ENCODE measurements around the gene PTPRT.

Gene PTPRT

GRCh38 chr20:43123180-43123579, 66.5 kb downstream of the PTPRT start:
- Mint-ChIP-seq H3K27me3 (no peaks in the 10 kb centered on the region), H3K27ac (no peak overlapping the region), H3K36me3 (ENCODE audit: low read depth) (no peaks in the 10 kb centered on the region), H3K4me1 (ENCODE audit: low read depth) (no peaks in the 10 kb centered on the region), H3K9me3 (no peaks in the 10 kb centered on the region), H3K4me3 (no peak overlapping the region)
- intact Hi-C loops (cut with micrococcal nuclease), result no loop called here

GRCh38 chr20:43119720-43120119, 70.0 kb downstream of the PTPRT start:
- Mint-ChIP-seq H3K27me3 (no peaks in the 10 kb centered on the region), H3K4me3 (no peak overlapping the region), H3K9me3 (no peaks in the 10 kb centered on the region), H3K4me1 (ENCODE audit: low read depth) (no peaks in the 10 kb centered on the region), H3K27ac (no peak overlapping the region), H3K36me3 (ENCODE audit: low read depth) (no peaks in the 10 kb centered on the region)
- intact Hi-C loops (cut with micrococcal nuclease), result no loop called here

GRCh38 chr20:43102394-43102793, 87.3 kb downstream of the PTPRT start:
- Mint-ChIP-seq H3K4me3 (no peak overlapping the region), H3K27me3 (no peaks in the 10 kb centered on the region), H3K27ac (no peak overlapping the region), H3K36me3 (ENCODE audit: low read depth) (no peaks in the 10 kb centered on the region), H3K9me3 (no peaks in the 10 kb centered on the region), H3K4me1 (ENCODE audit: low read depth) (no peaks in the 10 kb centered on the region)
- intact Hi-C loops (cut with micrococcal nuclease), result no loop called here

- H3K4me1 Mint-ChIP-seq (ENCODE audit: low read depth), result no peaks in the 10 kb centered on the region
- H3K9me3 Mint-ChIP-seq, result peaks cover 22% of the 10 kb centered on the region
- no peaks in the 10 kb centered on the region for H3K36me3 Mint-ChIP-seq (ENCODE audit: low read depth)
- intact Hi-C loops (cut with micrococcal nuclease), result no loop called here
- H3K27ac Mint-ChIP-seq, result no peak overlapping the region
- H3K27me3 Mint-ChIP-seq, result no peaks in the 10 kb centered on the region
- no peak overlapping the region for H3K4me3 Mint-ChIP-seq
These were observed 92.8 kb downstream of the PTPRT start for GRCh38 chr20:43096931-43097260.

GRCh38 chr20:43096126-43096930, 93.4 kb downstream of the PTPRT start:
- Mint-ChIP-seq H3K27me3 (no peaks in the 10 kb centered on the region), H3K27ac (no peak overlapping the region), H3K36me3 (ENCODE audit: low read depth) (no peaks in the 10 kb centered on the region), H3K4me3 (no peak overlapping the region), H3K4me1 (ENCODE audit: low read depth) (no peaks in the 10 kb centered on the region), H3K9me3 (peaks cover 27% of the 10 kb centered on the region)
- intact Hi-C loops (cut with micrococcal nuclease), result no loop called here

GRCh38 chr20:43095034-43095433, 94.7 kb downstream of the PTPRT start:
- Mint-ChIP-seq H3K4me3 (no peak overlapping the region), H3K27ac (no peak overlapping the region), H3K4me1 (ENCODE audit: low read depth) (no peaks in the 10 kb centered on the region), H3K27me3 (no peaks in the 10 kb centered on the region), H3K36me3 (ENCODE audit: low read depth) (no peaks in the 10 kb centered on the region), H3K9me3 (peaks cover 35% of the 10 kb centered on the region)
- intact Hi-C loops (cut with micrococcal nuclease), result no loop called here

GRCh38 chr20:43092386-43093088, 97.2 kb downstream of the PTPRT start:
- intact Hi-C loops (cut with micrococcal nuclease), result no loop called here
- peaks cover 35% of the 10 kb centered on the region for H3K9me3 Mint-ChIP-seq

GRCh38 chr20:43068482-43068881, 121.2 kb downstream of the PTPRT start:
- Mint-ChIP-seq H3K27me3 (no peaks in the 10 kb centered on the region), H3K27ac (no peak overlapping the region), H3K4me3 (no peak overlapping the region), H3K36me3 (ENCODE audit: low read depth) (no peaks in the 10 kb centered on the region), H3K4me1 (ENCODE audit: low read depth) (no peaks in the 10 kb centered on the region), H3K9me3 (peaks cover 25% of the 10 kb centered on the region)
- intact Hi-C loops (cut with micrococcal nuclease), result no loop called here

More at GRCh38 chr20:43092386-43093088, 97.2 kb downstream of the PTPRT start:
- no peaks in the 10 kb centered on the region for H3K4me1 Mint-ChIP-seq (ENCODE audit: low read depth)
- no peaks in the 10 kb centered on the region for H3K27me3 Mint-ChIP-seq
- no peak overlapping the region for H3K4me3 Mint-ChIP-seq
- H3K36me3 Mint-ChIP-seq (ENCODE audit: low read depth), result no peaks in the 10 kb centered on the region
- no peak overlapping the region for H3K27ac Mint-ChIP-seq

- H3K36me3 Mint-ChIP-seq (ENCODE audit: low read depth), result no peaks in the 10 kb centered on the region
- intact Hi-C loops (cut with micrococcal nuclease), result no loop called here
- H3K27ac Mint-ChIP-seq, result no peak overlapping the region
These were observed 123.6 kb downstream of the PTPRT start for GRCh38 chr20:43066125-43066524.

GRCh38 chr20:43065299-43065698, 124.4 kb downstream of the PTPRT start:
- peaks cover 25% of the 10 kb centered on the region for H3K9me3 Mint-ChIP-seq

More at GRCh38 chr20:43066125-43066524, 123.6 kb downstream of the PTPRT start:
- Mint-ChIP-seq H3K9me3 (peaks cover 25% of the 10 kb centered on the region), H3K4me3 (no peak overlapping the region), H3K4me1 (ENCODE audit: low read depth) (no peaks in the 10 kb centered on the region), H3K27me3 (no peaks in the 10 kb centered on the region)

GRCh38 chr20:43058077-43058476, 131.6 kb downstream of the PTPRT start:
- Mint-ChIP-seq H3K36me3 (ENCODE audit: low read depth) (no peaks in the 10 kb centered on the region), H3K9me3 (no peaks in the 10 kb centered on the region), H3K4me1 (ENCODE audit: low read depth) (no peaks in the 10 kb centered on the region), H3K4me3 (no peak overlapping the region), H3K27me3 (no peaks in the 10 kb centered on the region), H3K27ac (no peak overlapping the region)
- intact Hi-C loops (cut with micrococcal nuclease), result no loop called here

More at GRCh38 chr20:43065299-43065698, 124.4 kb downstream of the PTPRT start:
- H3K4me3 Mint-ChIP-seq, result no peak overlapping the region
- no peak overlapping the region for H3K27ac Mint-ChIP-seq
- H3K4me1 Mint-ChIP-seq (ENCODE audit: low read depth), result no peaks in the 10 kb centered on the region
- H3K36me3 Mint-ChIP-seq (ENCODE audit: low read depth), result no peaks in the 10 kb centered on the region
- intact Hi-C loops (cut with micrococcal nuclease), result no loop called here
- H3K27me3 Mint-ChIP-seq, result no peaks in the 10 kb centered on the region

GRCh38 chr20:43057317-43057716, 132.4 kb downstream of the PTPRT start:
- Mint-ChIP-seq H3K9me3 (no peaks in the 10 kb centered on the region), H3K36me3 (ENCODE audit: low read depth) (no peaks in the 10 kb centered on the region), H3K27me3 (no peaks in the 10 kb centered on the region), H3K4me1 (ENCODE audit: low read depth) (no peaks in the 10 kb centered on the region), H3K27ac (no peak overlapping the region), H3K4me3 (no peak overlapping the region)
- intact Hi-C loops (cut with micrococcal nuclease), result no loop called here

GRCh38 chr20:43055181-43055884, 134.4 kb downstream of the PTPRT start:
- Mint-ChIP-seq H3K9me3 (no peaks in the 10 kb centered on the region), H3K4me3 (no peak overlapping the region), H3K4me1 (ENCODE audit: low read depth) (no peaks in the 10 kb centered on the region), H3K27me3 (no peaks in the 10 kb centered on the region), H3K36me3 (ENCODE audit: low read depth) (no peaks in the 10 kb centered on the region), H3K27ac (no peak overlapping the region)
- intact Hi-C loops (cut with micrococcal nuclease), result no loop called here

- intact Hi-C loops (cut with micrococcal nuclease), result no loop called here
- Mint-ChIP-seq H3K36me3 (ENCODE audit: low read depth) (no peaks in the 10 kb centered on the region), H3K9me3 (no peaks in the 10 kb centered on the region), H3K4me1 (ENCODE audit: low read depth) (no peaks in the 10 kb centered on the region), H3K4me3 (no peak overlapping the region), H3K27ac (no peak overlapping the region), H3K27me3 (no peaks in the 10 kb centered on the region)
These were observed 137.2 kb downstream of the PTPRT start for GRCh38 chr20:43052532-43052931.

All from dendritic cell treated with granulocyte-macrophage colony-stimulating factor and Interleukin-4, amounts not matched to agents 40 ng/mL and 50 ng/mL, for 4 days (primary cell).